ENCODE measurements around the gene IL17REL. TPM values are rescaled to one million over a fixed set of nuclear protein-coding genes. Genes with fewer than 3 reads are reported as not detected.

Gene IL17REL
- total RNA-seq, 1 donor from 2014 or later = not detected

DNA sequence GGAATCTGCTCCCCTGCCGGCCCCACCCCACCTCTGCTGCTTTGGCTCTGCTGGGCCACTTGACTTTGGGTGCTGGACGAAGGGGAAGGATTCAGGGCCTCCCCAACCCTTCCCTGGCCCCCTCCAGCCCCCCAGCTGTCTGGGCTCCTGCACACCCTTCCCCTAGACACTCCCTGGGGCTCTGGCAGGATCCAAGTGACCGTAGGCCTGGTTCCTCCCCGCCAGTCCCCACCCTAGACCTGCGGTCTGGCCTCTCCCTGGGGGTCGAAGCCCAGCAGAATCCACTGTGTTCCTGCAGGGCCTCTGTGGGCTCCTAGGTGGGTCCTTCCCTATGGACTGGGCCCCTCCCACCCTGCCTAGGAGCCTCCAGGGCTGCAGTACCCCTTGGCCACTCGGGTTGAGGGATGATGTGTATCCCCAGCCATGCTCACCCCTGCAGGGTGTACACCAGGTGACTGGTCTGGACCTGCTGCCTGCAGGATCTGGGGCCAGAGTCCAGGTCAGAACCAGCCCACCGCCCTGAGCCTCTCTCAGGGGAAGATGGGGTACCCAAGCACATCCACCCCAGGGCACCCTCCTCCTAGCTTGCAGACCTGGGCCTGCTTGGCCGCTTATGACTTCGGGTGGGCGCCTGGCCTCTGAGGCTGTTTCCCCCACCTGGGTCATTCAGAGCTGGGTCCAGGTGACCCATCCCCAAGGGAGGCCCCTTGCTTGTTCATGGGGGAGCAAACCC, 46.4 kb downstream of the IL17REL start:
- Mint-ChIP-seq H3K27ac (ENCODE audit: unreplicated experiment) (no peak overlapping the region), H3K9me3 (ENCODE audit: unreplicated experiment) (no peaks in the 10 kb centered on the region), H3K36me3 (ENCODE audit: unreplicated experiment) (peaks cover 7% of the 10 kb centered on the region), H3K4me3 (ENCODE audit: unreplicated experiment) (no peak overlapping the region), H3K4me1 (ENCODE audit: unreplicated experiment) (peaks cover 42% of the 10 kb centered on the region), H3K27me3 (ENCODE audit: unreplicated experiment) (no peaks in the 10 kb centered on the region)
- TF ChIP-seq, protein P1, sequence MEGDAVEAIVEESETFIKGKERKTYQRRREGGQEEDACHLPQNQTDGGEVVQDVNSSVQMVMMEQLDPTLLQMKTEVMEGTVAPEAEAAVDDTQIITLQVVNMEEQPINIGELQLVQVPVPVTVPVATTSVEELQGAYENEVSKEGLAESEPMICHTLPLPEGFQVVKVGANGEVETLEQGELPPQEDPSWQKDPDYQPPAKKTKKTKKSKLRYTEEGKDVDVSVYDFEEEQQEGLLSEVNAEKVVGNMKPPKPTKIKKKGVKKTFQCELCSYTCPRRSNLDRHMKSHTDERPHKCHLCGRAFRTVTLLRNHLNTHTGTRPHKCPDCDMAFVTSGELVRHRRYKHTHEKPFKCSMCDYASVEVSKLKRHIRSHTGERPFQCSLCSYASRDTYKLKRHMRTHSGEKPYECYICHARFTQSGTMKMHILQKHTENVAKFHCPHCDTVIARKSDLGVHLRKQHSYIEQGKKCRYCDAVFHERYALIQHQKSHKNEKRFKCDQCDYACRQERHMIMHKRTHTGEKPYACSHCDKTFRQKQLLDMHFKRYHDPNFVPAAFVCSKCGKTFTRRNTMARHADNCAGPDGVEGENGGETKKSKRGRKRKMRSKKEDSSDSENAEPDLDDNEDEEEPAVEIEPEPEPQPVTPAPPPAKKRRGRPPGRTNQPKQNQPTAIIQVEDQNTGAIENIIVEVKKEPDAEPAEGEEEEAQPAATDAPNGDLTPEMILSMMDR (IDR thresholded peaks at IDR 0.05) = no peak
- DNase-seq (ENCODE audit: extremely low spot score, unreplicated experiment) = no peak

DNA sequence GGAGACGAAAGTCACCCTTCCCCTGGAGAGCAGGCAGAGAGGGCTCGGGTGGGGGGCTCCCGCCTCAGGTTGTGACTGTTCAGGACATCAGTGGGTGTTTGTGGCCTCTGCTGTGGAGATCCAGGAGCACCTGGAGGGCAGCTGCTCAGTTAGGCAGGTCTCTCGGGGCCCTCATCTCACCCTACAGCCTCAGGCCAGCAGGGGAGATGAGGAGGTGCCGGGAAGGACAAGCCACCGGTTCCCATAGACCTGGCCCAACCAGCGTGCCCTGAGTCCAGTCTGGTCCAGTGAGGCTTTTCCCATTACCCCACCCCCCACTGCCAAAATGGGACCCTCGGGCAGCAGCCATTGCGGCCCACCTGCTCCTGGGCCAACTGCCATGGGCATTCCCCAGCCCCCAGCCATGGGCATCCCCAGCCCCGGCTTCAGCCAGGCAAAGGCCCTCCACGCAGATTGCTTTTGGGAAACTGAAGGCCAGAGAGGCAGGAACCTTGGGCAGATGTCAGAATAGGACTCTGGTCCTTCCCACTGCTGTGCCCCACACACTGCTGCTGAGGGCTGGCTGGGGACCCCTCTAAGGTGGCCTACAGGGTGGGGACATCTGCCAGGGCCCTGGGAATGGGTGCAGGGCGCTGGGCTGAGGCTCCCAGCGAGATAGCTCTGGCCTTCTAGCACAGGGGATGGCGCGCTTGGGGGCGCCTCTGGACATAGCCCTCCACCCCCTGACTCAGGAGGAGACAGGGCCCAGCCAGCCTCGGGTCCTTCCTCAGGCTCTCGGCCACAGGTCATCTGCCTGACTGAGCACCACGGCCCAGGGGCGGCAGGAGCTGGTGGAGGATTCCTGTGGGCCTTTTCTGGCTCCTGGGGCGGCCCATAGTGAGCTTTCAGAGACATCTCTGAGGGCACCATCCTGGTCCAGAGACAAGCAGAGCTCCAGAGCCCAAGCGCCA, 47.2 kb downstream of the IL17REL start:
- no peak for DNase-seq (ENCODE audit: extremely low spot score, unreplicated experiment)
- no peaks in the 10 kb centered on the region for H3K9me3 Mint-ChIP-seq (ENCODE audit: unreplicated experiment)
- no peaks in the 10 kb centered on the region for H3K27me3 Mint-ChIP-seq (ENCODE audit: unreplicated experiment)
- H3K4me1 Mint-ChIP-seq (ENCODE audit: unreplicated experiment) = peaks cover 35% of the 10 kb centered on the region
- H3K4me3 Mint-ChIP-seq (ENCODE audit: unreplicated experiment) = no peak overlapping the region
- TF ChIP-seq, protein P1 (IDR thresholded peaks at IDR 0.05) = no peak
- peaks cover 7% of the 10 kb centered on the region for H3K36me3 Mint-ChIP-seq (ENCODE audit: unreplicated experiment)
- H3K27ac Mint-ChIP-seq (ENCODE audit: unreplicated experiment) = no peak overlapping the region

DNA sequence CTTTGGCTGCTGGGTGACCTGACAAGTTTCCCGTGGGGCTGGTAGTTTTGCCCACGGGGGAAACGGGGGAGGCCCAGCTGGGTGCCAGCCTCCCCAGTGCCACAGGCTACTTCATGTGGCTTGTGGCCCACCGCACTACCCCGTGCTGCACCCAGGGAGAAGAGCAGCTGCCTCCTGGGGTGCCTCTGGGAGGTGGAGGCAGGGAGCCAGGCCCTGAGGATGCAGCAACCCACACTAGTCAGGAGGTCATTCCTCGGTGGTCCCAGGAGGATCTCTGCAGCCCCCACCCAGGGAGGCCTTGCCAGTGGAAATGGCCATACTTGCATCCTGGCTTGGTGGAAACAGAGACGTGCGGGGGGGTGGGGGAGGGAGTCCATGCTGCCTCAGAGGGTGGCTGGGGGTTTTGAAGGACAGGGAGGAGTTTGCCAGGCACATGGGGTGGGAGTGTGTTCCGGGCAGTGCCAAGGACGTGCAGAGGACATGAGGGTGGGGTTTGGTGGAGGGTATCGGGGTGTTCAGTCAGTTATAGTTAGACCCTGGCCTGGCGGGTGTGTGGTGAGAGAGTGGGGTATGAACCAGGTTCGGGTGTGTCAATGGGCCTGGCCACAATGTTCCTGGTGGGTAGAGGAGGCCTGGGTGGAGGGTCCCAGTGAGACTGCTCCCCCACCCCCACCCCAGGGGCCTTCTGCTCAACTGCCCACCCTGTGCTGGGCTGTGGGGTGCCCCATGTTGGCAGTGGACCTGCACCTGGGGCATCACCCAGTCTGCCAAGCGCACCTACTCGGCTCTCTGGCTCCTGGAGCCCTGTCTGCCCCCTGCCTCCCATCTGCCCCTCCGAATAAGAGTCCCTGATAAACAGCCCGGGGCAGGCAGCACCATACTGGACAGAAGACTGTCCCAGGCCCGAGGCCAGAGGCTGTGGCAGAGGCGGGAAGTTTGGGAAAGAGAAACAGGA, 48.2 kb downstream of the IL17REL start:
- peak overlapping the region; percentile 65 for H3K4me3 Mint-ChIP-seq (ENCODE audit: unreplicated experiment)
- no peaks in the 10 kb centered on the region for H3K9me3 Mint-ChIP-seq (ENCODE audit: unreplicated experiment)
- H3K27me3 Mint-ChIP-seq (ENCODE audit: unreplicated experiment) = no peaks in the 10 kb centered on the region
- peaks cover 35% of the 10 kb centered on the region for H3K4me1 Mint-ChIP-seq (ENCODE audit: unreplicated experiment)
- TF ChIP-seq, protein P1 (IDR thresholded peaks at IDR 0.05) = no peak
- H3K36me3 Mint-ChIP-seq (ENCODE audit: unreplicated experiment) = peaks cover 7% of the 10 kb centered on the region
- no peak for DNase-seq (ENCODE audit: extremely low spot score, unreplicated experiment)
- peak overlapping the region; percentile 64 for H3K27ac Mint-ChIP-seq (ENCODE audit: unreplicated experiment)

DNA sequence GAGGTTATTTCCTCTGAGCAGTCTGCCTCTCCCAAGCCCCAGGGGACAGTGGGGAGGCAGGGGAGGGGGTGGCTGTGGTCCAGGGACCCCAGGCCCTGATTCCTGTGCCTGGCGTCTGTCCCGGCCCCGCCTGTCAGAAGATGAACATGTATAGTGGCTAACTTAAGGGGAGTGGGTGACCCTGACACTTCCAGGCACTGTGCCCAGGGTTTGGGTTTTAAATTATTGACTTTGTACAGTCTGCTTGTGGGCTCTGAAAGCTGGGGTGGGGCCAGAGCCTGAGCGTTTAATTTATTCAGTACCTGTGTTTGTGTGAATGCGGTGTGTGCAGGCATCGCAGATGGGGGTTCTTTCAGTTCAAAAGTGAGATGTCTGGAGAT, 48.9 kb downstream of the IL17REL start:
- TF ChIP-seq, protein P1 (IDR thresholded peaks at IDR 0.05) = no peak
- peak overlapping the region; percentile 65 for H3K4me3 Mint-ChIP-seq (ENCODE audit: unreplicated experiment)
- peaks cover 37% of the 10 kb centered on the region for H3K4me1 Mint-ChIP-seq (ENCODE audit: unreplicated experiment)
- DNase-seq (ENCODE audit: extremely low spot score, unreplicated experiment) = no peak
- H3K27me3 Mint-ChIP-seq (ENCODE audit: unreplicated experiment) = no peaks in the 10 kb centered on the region
- peaks cover 7% of the 10 kb centered on the region for H3K36me3 Mint-ChIP-seq (ENCODE audit: unreplicated experiment)
- H3K27ac Mint-ChIP-seq (ENCODE audit: unreplicated experiment) = peak overlapping the region; percentile 64
- no peaks in the 10 kb centered on the region for H3K9me3 Mint-ChIP-seq (ENCODE audit: unreplicated experiment)
